Tibial nerve (tissue), 4 donors: ENCODE data around the gene VEGFD. TPM values are rescaled to one million over a fixed set of nuclear protein-coding genes. Genes with fewer than 3 reads are reported as not detected.

Source experiments
- DNase-seq, 2 donors: peaks; one replicate each; pipeline ENCODE4 v3.0.0-alpha.2; 2019; ENCODE audit warnings: low spot score in 2 of 2
- H3K27ac ChIP-seq, 4 donors: fragments of 200-600 bp; sonication (generic) in 3 of 4; one replicate each; pipeline ENCODE4 v1.5.1; 2017 to 2019; ENCODE audit warnings: mild to moderate bottlenecking in 1 of 4
- H3K27me3 ChIP-seq, 2 donors: fragments of 200-600 bp; sonication (generic) in 1 of 2; one replicate each; pipeline versions ENCODE4 v1.5.1 to v1.6.0; 2017 to 2019
- H3K36me3 ChIP-seq, 3 donors: fragments of 200-600 bp; sonication (generic); one replicate each; pipeline ENCODE4 v1.5.1; 2018 to 2019
- H3K4me1 ChIP-seq, 4 donors: fragments of 200-600 bp; sonication (generic) in 3 of 4; one replicate each; pipeline ENCODE4 v1.5.1; 2017 to 2019
- H3K4me3 ChIP-seq, 4 donors: fragments of 200-600 bp; sonication (generic) in 3 of 4; one replicate each; pipeline ENCODE4 v1.5.1; 2017 to 2019; ENCODE audit warnings: mild to moderate bottlenecking in 1 of 4, moderate library complexity in 1 of 4
- H3K9me3 ChIP-seq, 4 donors: fragments of 200-600 bp; sonication (generic) in 3 of 4; one replicate each; pipeline ENCODE4 v1.5.1; 2017 to 2019
- EP300 ChIP-seq, 2 donors: sonication (generic); formaldehyde crosslinking; IDR thresholded peaks; one replicate each; pipeline ENCODE4 v1.6.1; 2017; ENCODE audit warnings: antibody characterized with exemption in 2 of 2, mild to moderate bottlenecking in 1 of 2
- POLR2A ChIP-seq, 2 donors: fragments of 450-650 bp; IDR thresholded peaks; one replicate each; pipeline ENCODE4 v1.6.1; 2017; ENCODE audit warnings: antibody characterized with exemption in 2 of 2, mild to moderate bottlenecking in 2 of 2, moderate library complexity in 2 of 2
- WGBS, 2 donors: methylation state at CpG; one replicate each; pipeline ENCODE4 v1.1.5; 2018; 5-methylcytosine and 5-hydroxymethylcytosine counted together
- total RNA-seq, 4 donors: library from RNA; depleted of rRNA; stranded (reverse); fragments of >200 nt; gene quantifications; one replicate each; pipeline ENCODE4 v1.1.0, GENCODE V29; 2016
- TF ChIP-seq, protein P1 (sequence below), 5 experiments: fragments of 200-600 bp in 3 of 5; fragments of 450-650 bp in 2 of 5; sonication (generic) in 3 of 5; IDR thresholded peaks; one replicate each; pipeline ENCODE4 v1.5.1; 2016 to 2019; ENCODE audit warnings: antibody characterized with exemption in 5 of 5, mild to moderate bottlenecking in 3 of 5, moderate library complexity in 2 of 5

VEGFD gene
- total RNA-seq, 4 donors from 2014 or later: 1.5 to 5.0 (median 1.8) TPM

DNA sequence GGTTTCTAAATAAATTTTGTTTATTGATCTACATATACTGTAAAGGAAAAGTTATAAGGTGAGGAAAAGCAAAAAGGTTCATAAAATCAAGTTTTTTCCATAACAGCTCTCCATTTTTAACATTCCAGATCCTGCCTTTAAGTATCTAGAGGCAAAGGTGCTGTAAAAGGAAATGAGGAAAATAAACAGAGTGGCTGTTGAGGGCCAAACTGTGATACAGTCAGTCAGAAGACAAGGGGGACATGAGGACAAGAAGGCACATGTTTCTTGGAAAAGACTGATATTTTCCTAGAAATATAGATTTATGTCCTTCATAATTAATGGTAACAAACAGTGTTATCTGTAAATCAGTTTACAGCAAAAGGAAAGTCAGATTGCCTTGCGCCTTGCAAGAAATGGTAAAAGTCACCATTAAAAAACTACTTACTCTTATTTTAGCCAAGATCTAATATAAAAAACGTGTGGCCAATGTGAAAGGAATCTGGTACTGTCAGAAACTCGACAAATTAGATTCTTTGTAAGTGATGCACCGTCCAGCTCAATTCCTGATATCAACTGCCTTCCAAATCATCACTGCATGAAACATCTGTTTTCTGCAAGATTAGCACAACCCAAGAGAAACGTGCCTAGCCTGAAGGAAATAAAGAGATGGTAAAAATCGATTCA lies 34.0 kb upstream of the VEGFD start:
- H3K4me1 ChIP-seq: no peaks in the 10 kb centered on the region

DNA sequence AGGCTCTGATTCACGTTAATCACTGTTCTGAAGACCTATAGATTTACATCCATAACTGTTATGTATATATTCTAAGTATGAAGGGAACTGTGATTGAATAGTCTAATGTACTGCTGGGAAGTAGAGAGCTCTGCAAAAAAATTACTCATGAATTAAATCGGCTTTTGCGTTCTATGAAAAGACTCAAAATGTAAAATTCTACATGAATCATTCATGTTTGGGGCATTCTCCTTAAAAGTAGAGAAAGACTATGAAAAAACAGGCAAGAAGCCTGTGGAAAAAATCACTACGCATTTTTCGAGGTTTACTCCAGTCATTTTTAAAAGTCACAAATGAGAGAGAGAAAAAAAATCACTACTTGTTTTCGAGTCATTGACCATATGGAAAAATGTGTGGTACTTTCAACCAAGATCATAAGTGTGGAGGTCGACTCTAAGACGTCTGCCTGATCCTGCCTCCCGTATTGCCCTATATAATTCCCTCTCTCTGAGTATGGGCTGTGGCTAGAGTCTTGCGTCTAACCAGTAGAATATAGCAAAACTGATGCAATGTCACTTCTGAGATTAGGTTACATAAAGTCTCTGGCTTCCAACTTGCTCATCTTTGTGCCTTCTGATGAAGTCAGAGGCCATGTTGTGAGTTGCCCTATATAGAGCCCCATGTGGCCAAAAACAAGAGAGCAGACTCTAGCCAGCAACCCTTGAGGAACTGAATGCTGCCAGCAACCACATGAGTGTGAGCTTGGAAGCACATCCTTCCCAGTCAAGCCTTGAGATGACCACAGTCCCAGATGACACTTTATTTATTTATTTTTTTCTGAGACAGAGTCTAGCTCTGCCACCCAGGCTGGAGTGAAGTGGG lies 32.1 kb upstream of the VEGFD start:
- Histone ChIP-seq H3K36me3 (peaks cover 0 to 8% (median 0%) of the 10 kb centered on the region in 3 donors), H3K9me3 (no peaks in the 10 kb centered on the region), H3K27me3 (no peaks in the 10 kb centered on the region), H3K27ac (no peak overlapping the region), H3K4me1 (no peaks in the 10 kb centered on the region), H3K4me3 (no peak overlapping the region)
- TF ChIP-seq POLR2A (IDR thresholded peaks at IDR 0.05) (no peak), EP300 (IDR thresholded peaks at IDR 0.05) (no peak)
- TF ChIP-seq, protein P1, sequence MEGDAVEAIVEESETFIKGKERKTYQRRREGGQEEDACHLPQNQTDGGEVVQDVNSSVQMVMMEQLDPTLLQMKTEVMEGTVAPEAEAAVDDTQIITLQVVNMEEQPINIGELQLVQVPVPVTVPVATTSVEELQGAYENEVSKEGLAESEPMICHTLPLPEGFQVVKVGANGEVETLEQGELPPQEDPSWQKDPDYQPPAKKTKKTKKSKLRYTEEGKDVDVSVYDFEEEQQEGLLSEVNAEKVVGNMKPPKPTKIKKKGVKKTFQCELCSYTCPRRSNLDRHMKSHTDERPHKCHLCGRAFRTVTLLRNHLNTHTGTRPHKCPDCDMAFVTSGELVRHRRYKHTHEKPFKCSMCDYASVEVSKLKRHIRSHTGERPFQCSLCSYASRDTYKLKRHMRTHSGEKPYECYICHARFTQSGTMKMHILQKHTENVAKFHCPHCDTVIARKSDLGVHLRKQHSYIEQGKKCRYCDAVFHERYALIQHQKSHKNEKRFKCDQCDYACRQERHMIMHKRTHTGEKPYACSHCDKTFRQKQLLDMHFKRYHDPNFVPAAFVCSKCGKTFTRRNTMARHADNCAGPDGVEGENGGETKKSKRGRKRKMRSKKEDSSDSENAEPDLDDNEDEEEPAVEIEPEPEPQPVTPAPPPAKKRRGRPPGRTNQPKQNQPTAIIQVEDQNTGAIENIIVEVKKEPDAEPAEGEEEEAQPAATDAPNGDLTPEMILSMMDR (IDR thresholded peaks at IDR 0.05): no peak
- no peak for DNase-seq
- WGBS, 2 donors: 76 to 98% methylated on average over 10 of the region's 10 CpGs

More for the DNA sequence above, 34.0 kb upstream of the VEGFD start:
- no peak overlapping the region for H3K4me3 ChIP-seq
- DNase-seq: no peak
- 60 to 84% methylated on average over 6 of the region's 6 CpGs for WGBS, 2 donors
- peaks cover 0 to 8% (median 0%) of the 10 kb centered on the region in 3 donors for H3K36me3 ChIP-seq
- no peaks in the 10 kb centered on the region for H3K9me3 ChIP-seq
- H3K27me3 ChIP-seq: no peaks in the 10 kb centered on the region
- no peak for TF ChIP-seq POLR2A (IDR thresholded peaks at IDR 0.05)
- TF ChIP-seq, protein P1 (IDR thresholded peaks at IDR 0.05): no peak
- H3K27ac ChIP-seq: no peak overlapping the region

DNA sequence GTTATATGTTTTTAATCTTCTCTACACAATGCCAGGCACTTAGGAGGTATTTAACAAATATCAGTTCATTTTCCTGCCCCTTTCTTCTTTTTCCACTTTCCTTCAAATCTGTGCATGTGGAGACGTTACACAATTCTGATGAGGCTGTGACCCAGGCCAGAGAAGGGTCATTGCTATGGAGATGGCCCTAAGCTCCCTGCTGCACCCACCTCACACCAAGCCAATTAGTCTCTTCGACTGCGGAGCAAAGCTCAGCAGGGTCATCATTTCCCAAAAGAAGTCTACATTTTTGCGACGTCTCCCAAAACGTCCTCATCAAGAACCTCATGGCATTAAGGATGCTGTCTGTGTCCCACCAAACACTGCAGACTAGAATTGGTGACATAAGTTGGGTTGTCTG lies 28.9 kb upstream of the VEGFD start:
- Histone ChIP-seq H3K4me1 (no peaks in the 10 kb centered on the region), H3K27ac (no peak overlapping the region), H3K36me3 (peaks cover 0 to 7% (median 0%) of the 10 kb centered on the region in 3 donors), H3K4me3 (no peak overlapping the region), H3K9me3 (no peaks in the 10 kb centered on the region), H3K27me3 (no peaks in the 10 kb centered on the region)
- TF ChIP-seq EP300 (IDR thresholded peaks at IDR 0.05): no peak
- TF ChIP-seq, protein P1 (IDR thresholded peaks at IDR 0.05): no peak
- no peak for TF ChIP-seq POLR2A (IDR thresholded peaks at IDR 0.05)
- 35 to 49% methylated on average over 6 of the region's 6 CpGs for WGBS, 2 donors
- DNase-seq: no peak

- TF ChIP-seq EP300 (IDR thresholded peaks at IDR 0.05) (no peak), POLR2A (IDR thresholded peaks at IDR 0.05) (no peak)
- TF ChIP-seq, protein P1 (IDR thresholded peaks at IDR 0.05): no peak
- Histone ChIP-seq H3K27ac (no peak overlapping the region), H3K36me3 (no peaks in the 10 kb centered on the region), H3K9me3 (no peaks in the 10 kb centered on the region), H3K27me3 (no peaks in the 10 kb centered on the region), H3K4me1 (peaks cover 0 to 4% (median 0%) of the 10 kb centered on the region in 4 donors), H3K4me3 (no peak overlapping the region)
- DNase-seq: no peak
- WGBS, 2 donors: 43 to 53% methylated on average over 2 of the region's 2 CpGs
These were observed 26.7 kb upstream of the VEGFD start for GRCh38 chrX:15410947-15411346.

DNA sequence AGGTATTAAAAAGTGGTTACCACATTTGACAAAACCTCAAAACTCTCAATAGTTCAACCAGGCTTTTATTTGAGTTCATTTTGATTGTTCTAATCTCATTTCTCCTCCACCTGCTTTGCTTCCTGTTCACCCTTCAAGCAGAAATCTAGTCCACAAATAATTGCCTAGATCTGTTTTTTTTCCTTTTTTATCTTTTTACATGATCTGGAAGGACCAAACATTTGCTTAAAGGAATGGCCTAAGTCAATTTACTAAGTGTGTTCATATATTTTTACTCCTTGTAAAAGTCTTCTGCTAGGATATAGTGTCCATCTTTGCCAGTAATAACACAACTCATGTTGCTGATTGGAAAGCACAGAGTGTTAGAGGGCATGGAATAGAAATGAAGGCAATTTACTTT lies 26.2 kb upstream of the VEGFD start:
- Histone ChIP-seq H3K4me1 (peaks cover 0 to 9% (median 0%) of the 10 kb centered on the region in 4 donors), H3K27ac (no peak overlapping the region), H3K27me3 (no peaks in the 10 kb centered on the region), H3K36me3 (no peaks in the 10 kb centered on the region), H3K4me3 (no peak overlapping the region), H3K9me3 (no peaks in the 10 kb centered on the region)
- no peak for DNase-seq
- TF ChIP-seq, protein P1 (IDR thresholded peaks at IDR 0.05): no peak
- no peak for TF ChIP-seq EP300 (IDR thresholded peaks at IDR 0.05)
- no peak for TF ChIP-seq POLR2A (IDR thresholded peaks at IDR 0.05)
